HG03520 (cell line): ENCODE measurements around the gene HAGHL.
"Not testable (repeated sequence)": the region's sequence is repeated elsewhere in the genome, so short reads cannot be mapped to it uniquely, and the experiment has no call there.

Experiments
- ATAC-seq: cut with Tn5 transposase; IDR thresholded peaks from one replicate; pipeline ENCODE4 v1.9.1; 2021; ENCODE audit warnings: mild to moderate bottlenecking, moderate library complexity; ENCODE audit not compliant: unreplicated experiment

HAGHL gene

GRCh38 chr16:767743-768235 is 40.9 kb downstream of the HAGHL start:
- ATAC-seq = no peak

GRCh38 chr16:768428-768827 is 41.5 kb downstream of the HAGHL start:
- ATAC-seq = no peak

- ATAC-seq = no peak
Observed at GRCh38 chr16:769184-769784, 42.4 kb downstream of the HAGHL start.

GRCh38 chr16:769934-770333 is 43.0 kb downstream of the HAGHL start:
- no peak for ATAC-seq

- no peak for ATAC-seq
Observed at GRCh38 chr16:770411-770810, 43.5 kb downstream of the HAGHL start.

GRCh38 chr16:772959-773358 is 46.1 kb downstream of the HAGHL start:
- ATAC-seq = no peak

- no peak for ATAC-seq
Observed at GRCh38 chr16:774086-775001, 47.4 kb downstream of the HAGHL start.

- ATAC-seq = no peak
Observed at GRCh38 chr16:775236-775796, 48.4 kb downstream of the HAGHL start.

- ATAC-seq = not testable (repeated sequence)
Observed at GRCh38 chr16:776298-776697, 49.4 kb downstream of the HAGHL start.

GRCh38 chr16:776824-777223 is 49.9 kb downstream of the HAGHL start:
- no peak for ATAC-seq

GRCh38 chr16:777826-778225 is 50.9 kb downstream of the HAGHL start:
- ATAC-seq = no peak

- no peak for ATAC-seq
Observed at GRCh38 chr16:778447-778846, 51.5 kb downstream of the HAGHL start.

GRCh38 chr16:778909-779527 is 52.1 kb downstream of the HAGHL start:
- ATAC-seq = no peak
